SU-DHL-6 (cell line): ENCODE data around the gene SLC24A3.

Experiments used
- CTCF ChIP-seq: fragments of 200-600 bp; sonication (generic); IDR thresholded peaks from one replicate; pipeline ENCODE4 v1.5.1; 2017; ENCODE audit warnings: antibody characterized with exemption, mild to moderate bottlenecking, low read length, moderate library complexity; ENCODE audit not compliant: insufficient read depth, poor library complexity, severe bottlenecking
- EZH2phosphoT487 ChIP-seq: fragments of 200-600 bp; sonication (generic), shearing (Covaris generic); conservative IDR thresholded peaks from 2 replicates; pipeline ENCODE4 v1.6.1; 2018; ENCODE audit warnings: mild to moderate bottlenecking, antibody characterized with exemption, low read length, moderate library complexity, mixed read lengths

DNA sequence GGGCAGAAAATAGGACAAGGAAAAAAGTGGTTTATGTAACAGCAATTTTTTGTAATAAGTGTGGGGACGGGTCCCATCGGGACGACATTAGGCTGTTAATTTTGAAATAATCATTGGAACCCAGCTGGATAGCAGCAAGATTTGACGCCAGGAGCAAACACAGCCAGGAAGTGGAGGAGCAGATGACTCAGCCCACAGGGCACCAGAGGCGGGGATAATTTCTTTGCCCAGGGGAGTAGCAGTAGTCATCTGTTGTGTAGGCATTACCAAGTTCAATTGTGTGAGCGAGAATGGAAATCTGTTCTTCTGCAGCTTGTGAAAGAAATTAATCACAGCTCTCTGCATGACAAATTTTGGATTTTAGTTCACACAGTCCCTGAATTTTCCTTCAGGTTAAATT, 523.0 kb downstream of the SLC24A3 start:
- TF ChIP-seq CTCF (no peak), EZH2phosphoT487 (no peak)
